ENCODE results near the gene MT1G.
"Not testable (repeated sequence)": the region's sequence is repeated elsewhere in the genome, so short reads cannot be mapped to it uniquely, and the experiment has no call there.

MT1G gene

DNA sequence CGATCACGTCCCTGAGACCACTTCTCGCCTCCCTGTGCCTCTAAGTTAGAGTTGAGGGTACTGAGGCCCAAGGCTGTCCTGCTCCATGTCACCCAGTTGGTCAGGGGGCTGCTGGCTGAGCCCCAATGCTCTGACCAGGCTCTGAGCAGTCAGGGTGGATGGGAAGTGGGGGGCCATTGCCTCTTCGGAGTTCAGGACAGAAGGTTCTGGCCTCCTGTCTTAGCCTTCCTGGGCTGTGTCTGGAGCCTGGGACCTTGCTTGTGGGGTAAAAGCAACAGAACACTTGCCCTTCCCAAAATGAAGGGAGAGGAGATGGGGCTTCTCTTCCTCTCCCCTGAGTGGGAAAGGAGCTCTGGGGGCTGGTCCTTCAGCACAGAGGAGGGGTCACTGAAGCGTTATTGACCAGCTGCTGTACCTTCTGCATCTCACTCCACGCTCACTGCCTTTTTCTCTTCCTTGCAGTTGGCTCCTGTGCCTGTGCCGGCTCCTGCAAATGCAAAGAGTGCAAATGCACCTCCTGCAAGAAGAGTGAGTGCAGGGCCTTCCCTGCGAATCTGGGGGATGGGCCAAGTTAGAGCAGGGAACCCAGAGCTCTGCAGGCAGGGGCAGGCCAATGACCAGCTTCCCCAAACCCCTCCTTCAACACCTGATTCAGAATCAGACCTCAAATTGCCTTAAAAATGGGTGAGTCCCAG lies 15.0 kb upstream of the MT1G start:
- TF ChIP-seq EZH2 (IDR thresholded peaks at IDR 0.05) (no peak), POLR2AphosphoS5 (IDR thresholded peaks at IDR 0.05; ENCODE audit: borderline replicate concordance, low read depth, low read length) (no peak), FOXP2 (optimal IDR thresholded peaks at IDR 0.05; ENCODE audit: control extremely low read depth, extremely low read length, insufficient read depth) (no peak)
- DNase-seq (ENCODE audit: low read depth, low spot score) = no peak
- Histone ChIP-seq H3K9me3 (ENCODE audit: low read depth, low read length) (no peaks in the 10 kb centered on the region), H3K4me3 (peak overlapping the region; percentile 72), H3K36me3 (ENCODE audit: insufficient read depth, low read length) (no peaks in the 10 kb centered on the region), H3K9ac (ENCODE audit: insufficient read length) (peak overlapping the region; percentile 54), H3K27ac (no peak overlapping the region)

DNA sequence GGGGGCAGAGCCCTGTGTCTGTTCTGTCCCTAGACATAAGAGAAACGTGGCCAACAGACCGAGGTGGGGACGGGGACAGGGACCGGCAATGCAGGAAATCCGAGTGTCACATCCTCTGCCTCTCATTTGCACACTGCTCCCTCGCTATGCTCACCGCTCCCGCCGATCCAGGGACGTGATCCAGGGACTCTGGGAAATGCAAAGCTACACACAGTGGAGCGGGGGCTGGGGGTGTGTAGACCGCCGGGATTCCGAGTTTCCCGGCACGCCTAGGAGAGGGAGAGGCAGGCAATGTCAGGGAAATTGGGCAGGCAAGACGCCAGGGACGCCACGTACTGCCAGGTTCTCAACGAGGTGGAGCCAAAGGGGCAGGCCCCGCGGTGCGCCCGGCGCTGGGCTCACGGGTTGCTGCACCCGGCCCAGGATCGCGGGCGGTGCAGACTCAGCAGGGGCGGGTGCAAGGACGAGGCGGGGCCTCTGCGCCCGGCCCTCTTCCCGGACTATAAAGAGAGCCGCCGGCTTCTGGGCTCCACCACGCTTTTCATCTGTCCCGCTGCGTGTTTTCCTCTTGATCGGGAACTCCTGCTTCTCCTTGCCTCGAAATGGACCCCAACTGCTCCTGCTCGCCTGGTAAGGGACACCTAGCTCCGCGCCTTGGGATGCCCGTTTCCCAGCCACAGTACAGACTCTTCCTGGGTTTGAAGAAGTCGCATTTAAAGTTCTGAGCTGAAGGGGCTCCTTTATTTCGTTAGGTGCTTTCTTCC lies 14.3 kb upstream of the MT1G start, which contains the start of gene MT1X:
TSS of gene MT1X (plus strand) at position 532 of the 764 bp plus-strand sequence. CDS start at position 603, 71 bp downstream.
- H3K36me3 ChIP-seq (ENCODE audit: insufficient read depth, low read length) = no peaks in the 10 kb centered on the region
- no peak within 1 kb of the TSS for H3K27ac ChIP-seq
- H3K4me3 ChIP-seq = peak within 1 kb of the TSS; percentile 72
- H3K9me3 ChIP-seq (ENCODE audit: low read depth, low read length) = no peaks in the 10 kb centered on the region
- DNase-seq (ENCODE audit: low read depth, low spot score) = no peak
- TF ChIP-seq EZH2 (IDR thresholded peaks at IDR 0.05) = no peak
- peak; percentile 80 for TF ChIP-seq POLR2AphosphoS5 (IDR thresholded peaks at IDR 0.05; ENCODE audit: borderline replicate concordance, low read depth, low read length)
- peak within 1 kb of the TSS; percentile 54 for H3K9ac ChIP-seq (ENCODE audit: insufficient read length)

DNA sequence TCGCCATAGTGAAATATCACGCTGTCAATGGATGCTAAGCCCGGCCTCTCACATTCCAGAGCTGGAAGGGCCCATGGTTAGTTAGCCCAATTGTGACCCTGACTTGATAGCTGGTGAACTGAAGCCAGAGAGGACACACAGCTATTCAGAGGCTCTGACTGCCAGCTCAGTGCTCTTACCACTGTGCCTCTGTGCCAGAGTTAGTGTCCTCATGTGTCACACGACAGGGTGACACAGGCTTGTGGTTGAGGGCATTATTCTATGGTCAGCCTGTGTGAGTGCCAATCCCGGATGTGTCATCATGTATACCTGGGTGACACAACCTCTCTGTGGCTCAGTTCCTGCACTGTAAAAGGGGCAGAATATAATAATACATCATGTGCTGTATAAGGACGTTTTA lies 12.0 kb upstream of the MT1G start:
- no peak for DNase-seq (ENCODE audit: low read depth, low spot score)
- no peak overlapping the region for H3K27ac ChIP-seq
- no peaks in the 10 kb centered on the region for H3K36me3 ChIP-seq (ENCODE audit: insufficient read depth, low read length)
- no peak overlapping the region for H3K9ac ChIP-seq (ENCODE audit: insufficient read length)
- H3K9me3 ChIP-seq (ENCODE audit: low read depth, low read length) = no peaks in the 10 kb centered on the region
- no peak for TF ChIP-seq FOXP2 (optimal IDR thresholded peaks at IDR 0.05; ENCODE audit: control extremely low read depth, extremely low read length, insufficient read depth)
- no peak for TF ChIP-seq EZH2 (IDR thresholded peaks at IDR 0.05)
- no peak for TF ChIP-seq POLR2AphosphoS5 (IDR thresholded peaks at IDR 0.05; ENCODE audit: borderline replicate concordance, low read depth, low read length)
- no peak overlapping the region for H3K4me3 ChIP-seq

DNA sequence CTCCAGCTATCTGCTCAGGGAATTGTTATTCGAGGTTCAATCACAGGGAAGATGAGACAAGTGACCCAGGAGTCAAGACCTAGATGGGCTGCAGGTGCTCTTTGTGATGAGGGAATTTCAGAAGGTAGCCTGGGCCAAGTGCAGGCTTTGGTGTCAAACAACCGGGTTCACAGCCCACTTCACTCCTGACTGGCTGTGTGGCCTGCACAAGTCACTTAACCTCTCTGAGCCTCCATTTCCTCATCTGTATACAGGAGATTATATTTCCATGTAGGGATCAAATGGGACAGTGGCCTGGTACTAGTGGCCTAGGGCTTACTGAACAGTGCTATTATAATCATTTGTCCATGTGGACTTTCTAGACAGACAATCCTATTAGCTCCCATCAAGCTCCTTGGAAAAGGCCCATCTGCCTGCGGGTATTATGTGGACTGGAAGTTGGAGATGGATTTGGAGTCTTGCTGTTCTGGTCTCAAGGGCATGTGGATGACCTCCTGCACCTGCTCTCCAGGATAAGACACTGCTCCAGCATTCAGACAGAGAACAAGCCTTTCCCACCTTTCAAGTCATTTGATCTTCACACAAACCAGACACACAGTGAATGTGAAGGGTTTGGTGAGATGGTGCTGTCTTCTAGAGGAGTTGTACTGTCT lies 11.3 kb upstream of the MT1G start:
- no peak for DNase-seq (ENCODE audit: low read depth, low spot score)
- Histone ChIP-seq H3K4me3 (no peak overlapping the region), H3K9ac (ENCODE audit: insufficient read length) (no peak overlapping the region), H3K27ac (no peak overlapping the region), H3K9me3 (ENCODE audit: low read depth, low read length) (no peaks in the 10 kb centered on the region), H3K36me3 (ENCODE audit: insufficient read depth, low read length) (no peaks in the 10 kb centered on the region)
- TF ChIP-seq POLR2AphosphoS5 (IDR thresholded peaks at IDR 0.05; ENCODE audit: borderline replicate concordance, low read depth, low read length) = no peak
- no peak for TF ChIP-seq FOXP2 (optimal IDR thresholded peaks at IDR 0.05; ENCODE audit: control extremely low read depth, extremely low read length, insufficient read depth)
- TF ChIP-seq EZH2 (IDR thresholded peaks at IDR 0.05) = no peak

DNA sequence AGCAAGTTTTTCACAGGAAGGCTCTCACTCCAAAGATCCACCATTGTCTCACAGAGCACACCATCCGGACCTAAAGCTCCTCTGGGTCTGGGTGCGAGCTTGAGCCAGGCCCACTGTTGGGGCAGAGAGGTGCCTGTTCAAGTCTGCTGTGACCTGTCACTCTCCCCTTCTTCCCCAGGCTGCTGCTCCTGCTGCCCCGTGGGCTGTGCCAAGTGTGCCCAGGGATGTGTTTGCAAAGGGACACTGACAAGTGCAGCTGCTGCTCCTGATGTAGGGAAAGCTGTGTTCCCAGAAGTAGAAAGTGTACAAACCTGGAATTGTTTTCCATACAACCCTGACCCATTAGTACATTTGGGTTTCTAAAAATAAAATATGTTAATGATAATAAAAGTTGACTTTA lies 9.6 kb upstream of the MT1G start:
- no peak for DNase-seq (ENCODE audit: low read depth, low spot score)
- Histone ChIP-seq H3K9me3 (ENCODE audit: low read depth, low read length) (no peaks in the 10 kb centered on the region), H3K9ac (ENCODE audit: insufficient read length) (no peak overlapping the region), H3K4me3 (no peak overlapping the region), H3K36me3 (ENCODE audit: insufficient read depth, low read length) (no peaks in the 10 kb centered on the region), H3K27ac (no peak overlapping the region)
- TF ChIP-seq POLR2AphosphoS5 (IDR thresholded peaks at IDR 0.05; ENCODE audit: borderline replicate concordance, low read depth, low read length) (no peak), FOXP2 (optimal IDR thresholded peaks at IDR 0.05; ENCODE audit: control extremely low read depth, extremely low read length, insufficient read depth) (no peak), EZH2 (IDR thresholded peaks at IDR 0.05) (no peak)

DNA sequence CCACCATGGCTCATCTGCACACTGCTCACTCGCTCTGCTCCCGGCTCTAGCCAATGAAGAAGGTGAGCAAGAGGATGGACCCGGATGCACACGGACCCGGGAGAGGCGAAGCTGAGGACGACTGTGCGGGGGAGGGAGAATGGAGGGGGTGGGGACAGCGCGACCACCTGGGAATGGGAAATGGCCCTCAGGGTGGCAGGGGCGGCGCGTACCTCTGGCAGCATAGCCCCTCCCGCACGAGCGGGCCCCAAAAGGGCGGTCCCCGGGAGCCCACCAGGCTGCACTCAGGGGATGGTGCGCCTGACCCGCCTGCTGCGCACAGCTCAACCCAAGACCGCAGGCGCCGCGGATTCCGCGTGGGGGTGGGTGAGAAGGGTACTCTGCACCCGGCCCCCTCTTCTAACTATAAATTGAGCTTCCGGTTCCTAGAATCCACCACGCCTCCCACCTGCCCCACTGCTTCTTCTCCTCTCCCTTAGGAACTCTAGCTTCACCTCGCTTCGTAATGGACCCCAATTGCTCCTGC lies 7.9 kb upstream of the MT1G start:
- no peak for TF ChIP-seq FOXP2 (optimal IDR thresholded peaks at IDR 0.05; ENCODE audit: control extremely low read depth, extremely low read length, insufficient read depth)
- TF ChIP-seq EZH2 (IDR thresholded peaks at IDR 0.05) = no peak
- no peak for TF ChIP-seq POLR2AphosphoS5 (IDR thresholded peaks at IDR 0.05; ENCODE audit: borderline replicate concordance, low read depth, low read length)
- Histone ChIP-seq H3K9ac (ENCODE audit: insufficient read length) (no peak overlapping the region), H3K9me3 (ENCODE audit: low read depth, low read length) (no peaks in the 10 kb centered on the region), H3K27ac (no peak overlapping the region), H3K36me3 (ENCODE audit: insufficient read depth, low read length) (no peaks in the 10 kb centered on the region), H3K4me3 (no peak overlapping the region)
- no peak for DNase-seq (ENCODE audit: low read depth, low spot score)

DNA sequence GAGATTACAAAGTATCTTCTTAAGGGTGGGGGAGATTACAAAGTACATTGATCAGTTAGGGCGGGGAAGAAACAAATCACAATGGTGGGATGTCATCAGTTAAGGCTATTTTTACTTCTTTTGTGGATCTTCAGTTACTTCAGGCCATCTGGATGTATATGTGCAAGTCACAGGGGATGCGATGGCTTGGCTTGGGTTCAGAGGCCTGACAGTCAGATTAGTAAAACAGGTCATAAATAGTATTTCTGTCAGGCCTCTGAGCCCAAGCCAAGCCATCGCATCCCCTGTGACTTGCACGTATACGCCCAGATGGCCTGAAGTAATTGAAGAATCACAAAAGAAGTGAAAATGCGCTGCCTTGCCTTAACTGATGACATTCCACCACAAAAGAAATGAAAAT lies 6.7 kb upstream of the MT1G start:
- DNase-seq (ENCODE audit: low read depth, low spot score); H3K9me3 ChIP-seq (ENCODE audit: low read depth, low read length); H3K36me3 ChIP-seq (ENCODE audit: insufficient read depth, low read length); H3K4me3 ChIP-seq; H3K27ac ChIP-seq; H3K9ac ChIP-seq (ENCODE audit: insufficient read length): not testable (repeated sequence)

DNA sequence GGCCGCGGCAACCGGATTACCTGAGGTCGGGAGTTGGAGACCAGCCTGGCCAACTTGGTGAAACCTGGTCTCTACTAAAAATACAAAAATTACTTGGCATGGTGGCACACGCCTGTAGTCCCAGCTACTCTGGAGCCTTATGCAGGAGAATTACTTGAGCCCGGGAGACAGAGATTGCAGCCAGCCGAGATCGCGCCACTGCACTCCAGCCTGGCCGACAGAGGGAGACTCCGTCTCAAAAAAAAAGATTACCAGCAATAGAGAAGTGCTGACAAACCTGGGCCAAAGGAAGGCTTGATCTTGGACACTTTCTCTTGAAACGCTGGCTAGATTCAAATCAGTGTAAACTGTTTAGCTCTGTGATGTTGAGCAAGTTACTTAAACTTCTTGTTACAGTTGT lies 6.1 kb upstream of the MT1G start:
- TF ChIP-seq POLR2AphosphoS5 (IDR thresholded peaks at IDR 0.05; ENCODE audit: borderline replicate concordance, low read depth, low read length) (no peak), FOXP2 (optimal IDR thresholded peaks at IDR 0.05; ENCODE audit: control extremely low read depth, extremely low read length, insufficient read depth) (no peak), EZH2 (IDR thresholded peaks at IDR 0.05) (no peak)
- Histone ChIP-seq H3K4me3 (no peak overlapping the region), H3K36me3 (ENCODE audit: insufficient read depth, low read length) (no peaks in the 10 kb centered on the region), H3K9ac (ENCODE audit: insufficient read length) (no peak overlapping the region), H3K27ac (no peak overlapping the region), H3K9me3 (ENCODE audit: low read depth, low read length) (no peaks in the 10 kb centered on the region)
- no peak for DNase-seq (ENCODE audit: low read depth, low spot score)

Data from SK-N-MC (cell line).